Erythroblast (primary cell): ENCODE data around the gene ACMSD.

ENCODE experiments used
- GATA1 ChIP-seq: IDR thresholded peaks from 2 replicates; pipeline ENCODE4 v1.6.1; 2011; ENCODE audit warnings: low read depth, mild to moderate bottlenecking, control low read depth, low read length, moderate library complexity
- POLR2A ChIP-seq: IDR thresholded peaks from 2 replicates; pipeline ENCODE4 v1.6.1; 2011; ENCODE audit warnings: mild to moderate bottlenecking, low read length

DNA sequence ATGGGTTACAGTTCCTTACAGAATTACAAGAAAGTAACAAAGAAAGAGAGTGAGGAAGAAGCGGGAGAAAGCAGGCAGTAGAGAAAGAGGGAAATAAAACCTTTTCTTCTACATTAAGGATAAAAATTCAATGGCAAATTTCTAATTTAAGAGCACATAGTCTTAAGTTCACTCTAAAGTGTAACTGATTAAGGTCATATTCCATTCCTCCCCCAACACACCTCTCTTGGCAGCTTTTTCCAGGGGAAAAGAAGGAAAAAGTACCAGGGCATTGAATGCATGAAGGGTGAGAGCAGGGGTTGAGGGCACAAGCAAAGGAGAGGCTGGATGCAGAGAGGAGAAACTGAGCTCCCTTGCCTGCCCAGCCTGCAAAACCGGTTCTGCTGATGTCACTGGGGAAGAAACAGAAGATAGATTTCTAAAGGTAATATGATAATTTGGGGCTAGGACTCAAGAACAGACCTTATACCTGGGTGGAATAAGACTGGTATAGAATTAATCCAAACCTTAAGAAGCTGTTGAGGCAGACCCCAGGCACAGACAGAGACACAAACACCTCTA, 4.6 kb downstream of the ACMSD start:
- no peak for TF ChIP-seq POLR2A
- no peak for TF ChIP-seq GATA1
